Regular cardiac myocyte (primary cell): ENCODE results near the gene CALCR. TPM values are rescaled to one million over a fixed set of nuclear protein-coding genes. Genes with fewer than 3 reads are reported as not detected.

Experiments
- total RNA-seq: library from RNA; depleted of rRNA; stranded (reverse); fragments of >200 nt; gene quantifications from 2 replicates; pipeline ENCODE4 v1.2.3, GENCODE V29; 2014

CALCR gene
- not detected in 2 replicates for total RNA-seq

DNA sequence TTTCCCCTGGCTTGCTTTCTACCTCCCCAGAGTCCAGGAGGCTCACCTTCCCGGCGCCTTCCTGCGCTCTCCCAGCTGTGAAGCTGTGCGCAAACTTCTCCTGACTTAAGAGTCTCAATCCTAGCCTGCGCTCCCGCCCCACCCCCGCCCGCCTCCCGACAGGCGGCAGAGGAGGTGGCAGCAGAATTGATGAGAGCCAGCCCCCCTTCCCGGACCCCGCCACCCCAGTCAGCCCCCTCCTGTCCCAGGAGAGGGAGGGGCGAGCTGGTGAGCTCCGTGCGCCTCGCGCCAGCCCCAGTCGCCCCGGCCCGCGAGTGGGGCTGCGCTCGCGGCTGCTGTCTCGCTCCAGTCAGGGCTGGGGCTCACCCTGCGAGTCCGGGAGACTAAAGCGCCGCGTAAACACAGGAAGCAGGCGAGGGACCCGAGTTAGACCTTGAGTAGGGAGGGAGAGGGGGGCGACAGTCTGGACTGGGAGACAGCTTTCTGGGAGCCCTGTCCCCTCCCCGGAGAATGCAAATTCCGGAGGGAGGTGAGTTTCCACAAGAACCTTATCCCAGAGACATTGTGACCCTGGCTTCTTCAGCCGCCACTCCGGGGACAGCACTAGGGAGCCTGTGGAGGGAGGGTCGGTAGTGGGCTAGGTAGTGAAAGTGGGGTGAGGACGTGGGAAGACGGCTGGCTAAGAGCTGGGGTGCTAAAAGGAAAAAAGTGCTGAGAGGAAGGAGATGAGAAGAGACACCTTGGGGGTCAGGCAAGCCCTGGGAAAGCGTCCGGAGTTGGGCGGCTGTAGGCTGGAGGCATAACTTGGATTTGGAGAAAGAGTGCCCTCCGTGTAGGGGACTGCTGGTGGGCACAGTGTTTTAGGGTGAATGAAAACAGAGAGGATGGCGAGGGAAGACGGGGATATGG, at the start of gene CALCR:
CALCR (minus strand) TSS at position 79 of the 909 bp plus-strand sequence. CDS start 87,743 bp downstream, outside the sequence.

